GM19099 (cell line): ENCODE results near the gene NUDC.

ENCODE experiments used
- POLR2A ChIP-seq: IDR thresholded peaks from 3 replicates; pipeline ENCODE4 v1.6.1; 2011; ENCODE audit warnings: low read depth; ENCODE audit not compliant: insufficient read length; ENCODE audit errors: extremely low read depth

The NUDC gene

DNA sequence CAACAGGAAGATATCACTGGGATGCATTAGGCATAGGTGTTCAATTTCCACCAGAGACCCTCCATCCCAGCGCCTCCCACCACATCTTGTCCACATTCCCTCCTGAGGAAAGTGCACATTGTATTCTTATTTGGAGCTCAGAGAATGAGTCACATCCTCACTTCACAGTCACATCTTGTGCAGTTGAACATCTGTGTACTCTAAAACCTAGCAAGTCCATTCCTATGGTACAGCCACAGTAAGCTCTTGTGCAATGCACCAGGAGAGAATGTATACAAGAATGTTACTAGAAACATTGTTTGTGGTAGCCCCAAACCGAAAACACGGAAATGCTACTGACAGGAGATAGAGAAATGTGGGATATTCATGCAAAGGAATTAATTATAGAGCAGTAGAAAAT lies 40.3 kb downstream of the NUDC start:
- no peak for TF ChIP-seq POLR2A

DNA sequence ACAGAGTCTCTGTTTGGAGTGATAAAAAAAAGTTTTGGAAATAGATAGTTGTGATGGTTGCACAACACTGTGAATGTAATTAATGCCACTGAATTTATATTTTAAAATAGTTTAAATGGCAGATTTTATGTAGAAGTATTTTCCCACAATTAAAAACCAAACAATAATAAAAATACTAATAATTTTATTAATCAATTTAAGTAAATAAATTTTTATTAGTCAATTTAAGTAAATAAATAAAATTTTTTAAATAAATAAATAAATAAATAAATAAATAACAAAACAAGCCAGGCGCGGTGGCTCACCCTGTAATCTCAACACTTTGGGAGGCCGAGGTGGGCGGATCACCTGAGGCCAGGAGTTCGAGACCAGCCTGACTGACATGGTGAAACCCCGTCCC lies 43.7 kb downstream of the NUDC start:
- no peak for TF ChIP-seq POLR2A

DNA sequence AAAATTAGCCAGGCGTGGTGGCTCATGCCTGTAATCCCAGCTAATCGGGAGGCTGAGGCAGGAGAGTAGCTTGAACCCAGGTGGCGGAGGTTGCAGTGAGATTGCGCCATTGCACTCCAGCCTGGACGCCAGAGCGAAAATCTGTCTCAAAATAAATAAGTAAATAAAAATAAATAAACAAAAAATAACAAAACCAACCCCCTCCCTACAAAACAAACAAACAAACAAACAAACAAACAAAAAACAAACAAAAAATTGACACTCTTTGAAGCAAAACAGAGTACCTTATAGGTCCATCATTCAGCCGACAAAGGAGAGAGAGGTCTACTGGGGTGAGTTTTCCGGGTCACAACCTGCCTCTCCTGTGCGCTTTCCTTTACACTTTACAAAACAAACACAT lies 44.1 kb downstream of the NUDC start:
- no peak for TF ChIP-seq POLR2A

DNA sequence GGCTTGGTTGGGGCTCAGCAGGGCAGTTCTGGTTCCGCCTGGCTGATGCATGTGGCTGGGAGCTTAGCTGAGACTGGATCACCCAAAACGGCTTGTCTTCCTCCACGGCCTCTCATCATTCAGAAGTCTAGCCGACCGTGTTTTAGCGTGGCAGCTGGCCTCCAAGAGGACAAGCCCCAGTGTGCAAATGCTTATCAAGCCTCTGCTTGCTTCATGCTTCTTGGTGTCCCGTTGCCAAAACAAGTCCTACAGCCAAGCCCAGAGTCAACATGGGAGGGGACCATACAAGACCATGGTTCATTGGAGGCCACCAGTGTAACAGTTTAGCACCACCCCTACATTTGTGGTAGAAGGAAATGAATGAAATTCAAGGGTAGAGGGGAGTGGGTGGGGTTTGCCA lies 49.3 kb downstream of the NUDC start:
- no peak for TF ChIP-seq POLR2A

DNA sequence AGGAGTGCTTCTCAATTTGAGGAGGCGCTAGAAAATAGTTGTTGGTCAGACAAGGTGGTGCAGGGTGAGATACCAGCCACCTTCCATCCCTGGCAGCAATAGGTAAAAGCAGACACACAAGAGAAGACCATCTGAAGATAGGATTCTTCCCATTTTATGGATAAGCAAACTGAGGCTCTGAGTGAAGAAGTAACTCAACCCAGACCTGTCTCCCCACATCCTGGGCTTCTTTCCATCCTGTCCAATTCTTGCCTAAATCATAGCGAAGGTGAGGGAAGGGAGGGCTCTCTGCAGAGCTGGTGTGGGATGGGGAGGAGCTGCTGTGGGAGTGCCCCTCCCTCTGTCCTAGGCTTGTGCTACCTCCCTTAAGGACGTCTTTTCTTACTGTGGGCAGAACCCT lies 50.0 kb downstream of the NUDC start:
- TF ChIP-seq POLR2A = no peak

DNA sequence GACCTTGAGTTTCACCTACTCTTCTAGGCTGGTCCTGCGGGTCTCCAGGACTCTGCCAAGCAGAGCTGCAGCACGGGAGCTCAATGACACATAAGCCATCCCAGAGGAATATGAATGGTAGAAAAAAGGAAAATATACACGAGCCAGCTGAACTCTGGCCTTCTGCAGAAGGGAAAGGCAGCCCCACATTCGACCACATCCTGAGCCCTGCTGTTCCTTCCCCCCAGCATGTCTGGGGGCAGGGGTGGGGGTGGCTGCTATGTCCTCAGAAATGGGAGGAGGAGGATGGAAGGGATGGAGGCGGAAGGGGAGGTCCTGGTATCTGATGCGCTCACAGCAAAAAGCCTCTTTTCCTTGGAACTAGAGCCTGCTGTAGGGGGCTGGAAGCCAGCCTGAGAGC lies 50.8 kb downstream of the NUDC start:
- TF ChIP-seq POLR2A = no peak

DNA sequence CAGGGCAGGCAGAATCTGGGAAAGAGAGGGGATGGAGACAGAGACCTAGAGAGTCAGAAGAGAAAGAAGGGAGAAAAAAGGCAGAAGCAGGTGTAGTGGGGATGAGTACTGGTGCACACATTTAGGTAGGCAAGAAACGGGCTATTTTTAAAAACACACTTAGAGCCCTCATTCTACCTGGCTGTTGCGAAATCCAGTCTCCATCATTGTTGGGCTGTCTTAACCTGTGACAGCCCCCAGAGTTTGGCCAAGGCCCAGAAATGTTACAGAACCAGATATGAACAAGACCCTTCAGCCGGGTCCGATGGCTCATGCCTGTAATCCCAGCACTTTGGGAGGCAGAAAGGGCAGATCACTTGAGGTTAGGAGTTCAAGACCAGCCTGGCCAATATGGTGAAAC lies 51.3 kb downstream of the NUDC start:
- TF ChIP-seq POLR2A = no peak

DNA sequence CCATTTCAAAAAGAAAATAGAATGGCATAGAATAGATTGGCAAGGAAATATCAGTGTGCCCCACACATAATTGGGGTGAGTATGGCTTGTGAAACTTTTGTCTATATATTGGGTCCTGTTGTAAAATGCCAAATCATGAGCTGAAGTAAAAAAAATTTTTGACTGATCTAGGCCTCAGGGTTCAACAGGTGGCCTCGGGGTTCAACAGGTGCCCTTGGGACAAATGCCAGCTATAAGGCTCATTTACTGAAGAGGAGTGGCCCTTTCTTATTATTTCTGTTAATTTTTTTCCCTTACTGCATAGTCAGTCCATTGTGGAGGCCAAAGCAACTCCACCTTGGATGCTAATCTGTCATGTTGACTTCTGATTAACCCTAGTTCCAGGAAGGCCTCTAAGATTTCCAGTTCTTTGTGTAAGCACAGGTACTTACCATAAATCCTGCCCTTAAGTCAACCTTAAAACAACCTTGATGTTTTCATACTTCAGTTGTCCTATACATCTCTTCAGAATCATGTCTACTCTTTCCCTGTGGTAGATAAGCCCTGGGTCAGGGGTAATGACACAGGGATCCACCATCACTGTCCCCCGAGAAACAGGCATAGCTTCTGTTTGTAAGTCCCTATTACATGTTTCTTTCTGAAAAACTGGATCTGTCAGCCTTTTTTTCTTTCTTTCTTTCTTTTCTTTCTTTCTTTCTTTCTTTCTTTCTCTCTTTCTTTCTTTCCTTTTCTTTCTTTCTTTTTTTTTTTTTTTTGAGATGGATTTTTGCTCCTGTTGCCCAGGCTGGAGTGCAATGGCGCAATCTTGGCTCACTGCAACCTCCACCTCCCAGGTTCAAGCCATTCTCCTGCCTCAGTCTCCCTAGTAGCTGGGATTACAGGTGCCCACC lies 55.3 kb downstream of the NUDC start:
- TF ChIP-seq POLR2A = no peak

DNA sequence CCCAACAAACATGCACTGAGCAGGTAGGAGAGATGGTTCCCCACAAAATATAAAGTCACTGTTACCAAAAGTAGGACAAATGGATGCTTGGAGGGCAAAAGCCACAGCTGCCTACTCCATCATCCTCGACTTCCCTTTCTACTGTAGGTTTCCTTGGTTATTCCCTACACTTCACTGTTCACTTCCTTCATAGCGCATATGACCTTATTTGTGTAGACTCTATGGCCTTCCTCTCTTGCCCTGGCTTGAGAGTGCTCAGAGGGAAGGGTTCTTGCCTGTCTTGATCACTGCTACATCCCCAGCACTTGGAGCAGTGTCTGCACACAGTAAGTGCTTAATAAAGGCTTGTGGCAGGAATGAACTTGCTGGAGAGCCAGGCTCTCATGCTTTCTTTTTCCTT lies 57.4 kb downstream of the NUDC start:
- TF ChIP-seq POLR2A = no peak

DNA sequence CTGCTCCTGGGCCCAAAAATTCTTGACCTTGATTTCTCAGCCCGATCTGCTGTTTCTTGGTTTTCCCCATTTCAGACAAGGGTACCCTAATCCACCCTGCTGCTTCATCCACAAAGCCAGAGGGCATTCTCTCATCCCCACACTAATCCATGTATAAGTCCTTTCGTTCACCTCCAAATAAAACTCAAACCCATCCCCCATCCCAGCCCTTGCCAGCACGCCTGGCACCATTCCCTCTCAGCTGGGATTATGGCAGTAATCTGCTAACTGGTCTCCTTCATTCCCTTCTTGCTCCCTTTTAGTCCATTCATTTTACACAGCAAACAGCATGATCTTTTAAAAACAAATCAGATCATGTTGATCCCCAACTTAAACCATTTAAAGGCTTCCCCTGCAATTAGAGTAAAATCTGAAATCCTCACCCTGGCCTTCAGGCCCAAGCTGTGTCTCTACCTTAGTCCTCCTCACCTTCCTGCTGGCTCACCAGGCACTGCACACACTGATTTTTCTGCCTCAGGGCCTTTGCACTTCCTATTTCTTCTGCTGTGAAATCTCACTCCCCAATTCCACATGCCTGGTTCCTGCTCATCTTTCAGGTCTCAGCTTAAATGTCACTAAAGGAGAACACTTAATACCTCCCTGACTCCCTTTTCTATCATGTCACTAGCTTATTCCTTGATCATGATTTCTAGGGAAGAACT lies 59.8 kb downstream of the NUDC start:
- no peak for TF ChIP-seq POLR2A

DNA sequence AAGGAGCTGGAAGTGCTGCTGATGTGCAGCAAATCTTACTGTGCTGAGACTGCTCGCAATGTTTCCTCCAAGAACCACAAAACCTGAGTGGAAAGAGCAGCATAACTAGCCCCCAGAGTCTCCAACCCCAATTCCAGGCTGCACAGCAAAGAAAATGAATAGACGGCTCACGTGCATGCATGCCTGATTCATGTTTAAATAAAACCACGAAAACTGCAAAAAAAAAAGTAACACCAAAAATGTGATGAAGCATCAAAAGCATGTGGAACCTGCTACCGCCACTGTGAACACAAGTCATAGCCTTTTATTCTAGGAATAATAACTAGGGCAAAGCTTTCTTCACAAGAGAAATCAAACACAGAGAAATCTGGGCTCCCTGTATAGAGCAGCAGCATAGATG lies 62.3 kb downstream of the NUDC start:
- TF ChIP-seq POLR2A = no peak

DNA sequence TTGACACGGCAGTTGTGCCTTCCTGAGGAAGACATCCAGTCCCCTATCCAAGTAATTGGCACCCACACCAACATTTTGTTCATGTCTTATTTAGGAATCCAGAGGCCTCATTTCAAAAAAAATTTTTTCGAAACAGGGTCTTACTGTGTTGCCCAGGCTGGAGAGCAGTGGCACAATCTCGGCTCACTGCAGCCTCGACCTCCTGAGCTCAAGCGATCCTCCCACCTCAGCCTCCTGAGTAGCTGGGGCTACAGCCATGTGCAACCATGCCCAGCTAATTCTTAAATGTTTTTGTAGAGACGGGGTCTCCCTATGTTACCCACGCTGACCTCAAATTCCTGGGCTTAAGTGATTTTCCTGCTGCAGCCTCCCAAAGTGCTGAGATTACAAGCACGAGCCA lies 62.7 kb downstream of the NUDC start:
- TF ChIP-seq POLR2A = no peak

DNA sequence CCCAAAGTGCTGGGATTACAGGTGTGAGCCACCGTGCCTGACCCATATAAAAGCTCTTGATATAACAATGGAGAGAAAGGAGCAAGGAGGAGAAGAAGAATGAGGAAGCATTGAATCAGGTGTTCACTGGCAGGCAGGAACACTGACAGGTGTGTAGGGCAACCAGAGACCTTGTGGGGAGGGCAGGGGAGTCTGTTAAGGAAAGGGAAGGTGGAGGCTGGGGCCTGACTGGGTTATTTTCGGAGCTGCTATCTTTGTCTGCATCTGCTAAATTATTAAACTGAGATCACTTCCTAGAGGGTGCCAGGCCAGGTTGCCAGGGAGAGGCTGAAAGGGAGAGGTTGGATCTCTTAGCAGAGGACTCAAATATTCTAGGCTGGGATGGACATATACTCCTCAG lies 65.1 kb downstream of the NUDC start:
- no peak for TF ChIP-seq POLR2A

DNA sequence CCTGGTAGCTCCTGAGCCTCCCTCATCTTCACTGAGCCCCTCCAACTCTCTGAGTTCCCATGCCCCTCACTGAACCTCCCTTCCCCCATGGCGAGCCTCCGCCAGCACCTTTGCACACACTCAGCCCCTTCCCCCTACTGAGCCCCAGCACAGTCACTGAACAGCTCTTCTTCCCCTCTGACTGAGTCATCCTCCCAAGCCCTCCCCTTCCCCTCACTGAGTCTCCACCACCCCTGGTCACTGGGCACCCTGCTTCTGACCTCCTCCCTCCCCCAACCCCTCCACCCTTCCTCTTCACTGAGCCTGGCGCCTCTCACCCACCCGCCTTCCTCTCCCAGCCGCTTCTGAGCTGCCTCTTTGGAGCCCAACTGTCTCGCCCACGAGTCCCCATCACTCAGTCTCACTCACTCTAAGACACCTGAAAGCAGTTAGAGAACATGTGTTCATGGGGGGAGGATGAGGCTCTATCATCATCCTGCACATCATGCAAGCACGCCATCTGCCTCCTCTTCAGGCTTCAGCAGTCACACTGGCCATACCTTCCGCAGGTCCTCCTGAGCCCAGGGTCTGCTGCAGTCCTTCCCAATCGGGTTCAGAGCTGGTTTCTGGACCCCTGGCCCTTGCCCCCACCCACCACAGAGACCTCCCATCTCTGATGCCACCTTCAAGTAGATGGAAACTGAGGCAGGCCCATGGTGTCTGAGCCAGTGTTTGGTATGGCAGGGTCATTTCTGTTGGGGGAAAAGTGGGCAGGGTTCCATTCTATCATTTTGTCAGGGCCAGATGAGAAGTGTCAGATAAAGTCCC lies 70.0 kb downstream of the NUDC start:
- no peak for TF ChIP-seq POLR2A

DNA sequence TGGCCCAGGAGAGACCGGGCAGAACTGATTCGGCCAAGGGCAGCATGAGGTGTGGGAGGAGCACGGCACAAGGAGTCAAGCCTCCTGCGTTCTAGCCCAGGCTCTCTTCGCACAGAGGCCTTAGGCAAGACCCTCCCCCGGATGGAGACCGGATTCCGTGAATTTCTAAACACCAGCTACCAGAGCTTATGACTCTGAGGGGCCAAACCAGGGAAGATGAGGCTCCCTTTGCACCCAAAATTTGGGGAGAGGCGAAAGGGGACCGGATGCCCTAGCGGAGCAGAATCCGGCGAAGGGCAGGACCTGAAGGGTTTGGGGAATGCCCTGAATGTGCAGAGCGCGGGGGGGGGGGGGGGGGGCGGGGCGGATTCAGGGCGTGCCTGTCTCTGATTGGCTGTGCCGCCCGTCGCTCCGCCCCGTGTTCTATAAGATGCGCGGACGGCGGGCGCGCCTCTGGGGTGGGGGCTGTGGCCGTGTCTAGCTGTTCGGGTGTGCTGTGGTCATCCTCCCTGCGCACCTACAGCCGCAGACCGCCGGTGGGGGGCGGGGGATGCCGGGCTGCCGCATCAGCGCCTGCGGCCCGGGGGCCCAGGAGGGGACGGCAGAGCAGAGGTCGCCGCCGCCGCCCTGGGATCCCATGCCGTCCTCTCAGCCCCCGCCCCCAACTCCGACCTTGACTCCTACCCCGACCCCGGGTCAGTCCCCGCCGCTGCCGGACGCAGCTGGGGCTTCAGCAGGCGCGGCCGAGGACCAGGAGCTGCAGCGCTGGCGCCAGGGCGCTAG lies 71.9 kb downstream of the NUDC start, which contains the start of gene TRNP1:
TSS of gene TRNP1 (plus strand) at position 456 of the 783 bp plus-strand sequence. CDS start at position 551, 95 bp downstream.
- TF ChIP-seq POLR2A = peak; percentile 71
